Pons (tissue), 1 donor: ENCODE data around the gene TUBA3D.
A peak's percentile ranks its signal among the peaks of the same experiment; 100 is the strongest.
"Not testable (repeated sequence)": the region's sequence is repeated elsewhere in the genome, so short reads cannot be mapped to it uniquely, and the experiment has no call there.

Source experiments
- DNase-seq: peaks from one replicate; pipeline ENCODE4 v3.0.0-alpha.2; 2016; ENCODE audit warnings: low spot score

The TUBA3D gene

DNA sequence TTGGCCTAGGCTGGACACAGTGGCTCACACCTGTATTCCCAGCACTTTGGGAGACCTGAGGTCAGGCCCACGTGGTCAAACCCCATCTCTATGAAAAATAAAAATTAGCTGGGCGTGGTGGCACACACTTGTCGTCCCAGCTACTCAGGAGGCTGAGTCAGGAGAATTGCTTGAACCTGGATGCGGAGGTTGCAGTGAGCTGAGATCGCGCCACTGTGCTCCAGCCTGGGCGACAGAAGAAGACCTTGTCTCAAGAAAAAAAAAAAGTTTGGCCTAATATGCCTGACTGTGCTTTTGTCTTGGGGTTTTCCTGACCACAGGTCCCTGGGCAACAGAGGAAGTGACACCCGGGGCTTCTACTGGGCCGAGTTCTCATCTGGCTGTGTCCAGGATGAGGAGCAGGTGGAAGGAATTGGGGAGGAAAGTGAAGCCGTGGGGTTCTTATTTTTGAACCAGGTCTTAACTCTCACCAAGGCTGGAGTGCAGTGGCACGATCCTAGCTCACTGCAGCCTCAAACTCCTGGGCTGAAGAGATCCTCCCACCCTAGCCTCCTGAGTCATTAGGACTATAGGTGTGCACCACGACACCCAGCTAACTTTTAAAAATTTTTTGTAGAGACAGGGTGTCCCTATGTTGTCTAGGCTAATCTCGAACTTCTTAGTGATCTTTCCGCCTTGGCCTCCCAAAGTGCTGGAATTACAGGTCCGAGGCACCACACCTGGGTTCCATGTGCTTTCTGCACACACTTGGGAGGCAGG is 38.7 kb downstream of the TUBA3D start:
- not testable (repeated sequence) for DNase-seq

DNA sequence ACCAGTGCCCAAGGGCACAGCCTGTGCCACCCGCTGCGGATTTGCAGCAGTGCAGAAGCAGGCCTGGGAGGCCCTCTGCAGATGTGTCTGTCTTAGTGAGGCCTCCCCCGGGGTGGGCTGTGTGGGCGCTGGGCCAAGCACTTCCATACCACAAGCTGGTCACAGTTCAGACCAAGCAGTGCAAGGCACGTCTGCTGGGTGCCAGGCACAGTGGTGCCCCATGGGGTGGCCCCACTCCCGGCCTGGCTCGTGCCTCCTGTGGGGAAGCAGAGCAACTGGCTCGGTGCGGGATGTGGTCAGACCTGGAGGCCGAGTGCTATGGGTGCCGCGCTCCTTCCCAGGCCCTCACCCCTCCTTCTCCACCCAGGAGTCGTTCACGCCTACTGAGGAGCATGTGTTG is 39.3 kb downstream of the TUBA3D start:
- DNase-seq: not testable (repeated sequence)

DNA sequence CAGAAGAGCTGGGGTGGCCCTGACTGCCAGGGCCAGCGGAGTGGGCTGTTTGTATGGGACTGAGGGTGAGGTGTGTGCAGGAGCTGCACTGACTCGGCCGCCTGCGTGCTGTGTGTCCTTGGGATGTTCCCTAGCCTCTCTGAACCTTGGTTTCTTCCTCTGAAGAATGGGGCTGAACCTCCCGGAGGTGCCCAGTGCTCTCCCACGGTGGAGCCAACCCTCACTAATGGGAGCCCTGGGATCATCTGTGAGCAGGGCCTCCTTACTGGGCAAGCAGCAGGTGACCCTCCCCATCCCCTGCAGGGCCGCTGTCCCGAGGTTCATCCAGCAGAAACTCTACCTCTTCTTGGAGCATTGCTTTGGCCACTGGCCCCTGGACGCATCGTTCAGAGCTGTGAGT is 40.1 kb downstream of the TUBA3D start:
- no peak for DNase-seq

DNA sequence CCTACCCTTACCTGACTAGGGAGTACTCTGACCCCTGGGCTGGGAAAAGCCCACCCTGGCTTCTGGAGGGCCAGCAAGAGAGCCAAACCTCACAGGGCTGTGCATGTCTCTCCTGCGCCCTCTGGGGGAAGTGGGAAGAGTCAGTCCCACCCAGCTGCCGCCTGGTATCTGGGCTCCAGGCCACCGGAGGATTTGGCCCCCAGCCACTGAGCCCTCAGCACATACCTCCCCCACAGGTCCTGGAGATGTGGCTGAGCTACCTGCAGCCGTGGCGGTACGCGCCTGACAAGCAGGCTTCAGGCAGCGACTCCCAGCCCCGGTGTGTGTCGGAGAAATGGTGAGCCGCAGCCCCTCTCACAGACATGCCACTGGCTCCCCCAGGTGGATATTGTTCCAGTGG is 40.7 kb downstream of the TUBA3D start:
- DNase-seq: not testable (repeated sequence)

DNA sequence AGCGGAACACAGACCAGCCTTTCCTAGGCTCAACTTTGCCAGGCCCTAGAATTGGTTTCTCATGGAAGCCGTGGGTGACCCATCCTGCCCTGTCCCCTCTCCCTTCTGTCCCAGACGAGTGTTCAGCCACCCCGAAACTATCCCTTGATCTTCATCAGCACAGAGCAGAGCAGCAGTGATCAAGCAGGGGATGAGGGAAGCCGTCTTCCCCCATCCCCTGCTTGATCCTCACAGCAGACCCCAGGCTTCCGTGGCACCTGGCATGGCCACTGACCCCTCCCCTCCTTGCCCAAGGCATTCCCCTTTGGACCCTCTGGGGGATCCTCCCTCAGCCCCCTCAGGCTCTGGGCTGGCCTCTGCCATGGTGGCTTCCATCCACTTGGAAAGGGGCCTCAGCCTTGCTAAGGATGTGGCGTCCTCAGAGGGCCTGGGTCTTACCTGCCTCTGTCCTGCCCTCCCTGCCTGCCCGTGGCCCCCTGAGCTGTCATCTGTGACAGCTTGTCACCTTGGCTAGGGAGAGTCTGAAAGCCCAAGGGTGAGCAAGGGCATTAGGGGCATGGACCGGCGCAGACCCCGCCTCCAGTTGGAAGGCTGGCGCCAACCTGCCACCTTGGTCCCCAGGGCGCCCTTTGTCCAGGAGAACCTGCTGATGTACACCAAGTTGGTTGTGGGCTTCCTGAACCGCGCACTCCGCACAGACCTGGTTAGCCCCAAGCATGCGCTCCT is 41.4 kb downstream of the TUBA3D start:
- DNase-seq: no peak

DNA sequence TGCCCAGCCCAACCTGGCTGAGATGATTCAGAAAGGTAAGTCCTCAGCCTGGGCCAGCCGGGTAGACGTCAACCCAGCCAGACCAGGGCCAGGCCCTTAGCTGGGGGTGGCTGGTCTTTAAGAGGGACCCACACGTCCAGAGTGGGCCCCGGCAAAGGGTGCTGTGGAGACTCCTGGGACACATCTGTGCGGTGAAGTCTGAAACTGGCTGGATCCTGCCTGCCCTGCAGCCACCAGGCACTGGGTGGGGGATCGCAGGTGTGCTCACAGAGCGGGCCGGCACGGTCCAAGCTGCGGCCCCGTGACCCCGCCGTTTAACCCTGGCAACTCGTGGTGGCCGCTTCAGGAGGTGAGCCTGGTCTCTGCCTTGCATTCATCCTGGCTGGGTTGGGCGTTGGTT is 41.9 kb downstream of the TUBA3D start:
- DNase-seq: not testable (repeated sequence)

DNA sequence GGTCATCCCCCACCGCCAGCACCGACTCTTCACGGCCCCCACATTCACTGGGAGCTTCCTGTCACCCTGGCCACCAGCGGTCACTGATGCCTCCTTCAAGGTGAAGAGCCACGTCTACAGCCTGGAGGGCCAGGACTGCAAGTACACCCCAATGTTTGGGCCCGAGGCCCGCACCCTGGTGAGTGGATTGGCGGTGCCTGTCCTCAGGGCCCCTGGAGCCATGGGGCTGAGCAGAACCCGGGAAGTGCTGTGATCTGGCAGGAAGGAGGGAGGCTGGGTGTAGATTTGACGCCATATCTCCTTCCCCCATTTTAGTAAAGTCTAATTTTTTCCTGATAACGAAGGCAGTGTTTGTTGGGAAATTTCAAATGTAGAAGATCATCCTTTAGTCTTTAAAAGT is 42.6 kb downstream of the TUBA3D start:
- DNase-seq: not testable (repeated sequence)

DNA sequence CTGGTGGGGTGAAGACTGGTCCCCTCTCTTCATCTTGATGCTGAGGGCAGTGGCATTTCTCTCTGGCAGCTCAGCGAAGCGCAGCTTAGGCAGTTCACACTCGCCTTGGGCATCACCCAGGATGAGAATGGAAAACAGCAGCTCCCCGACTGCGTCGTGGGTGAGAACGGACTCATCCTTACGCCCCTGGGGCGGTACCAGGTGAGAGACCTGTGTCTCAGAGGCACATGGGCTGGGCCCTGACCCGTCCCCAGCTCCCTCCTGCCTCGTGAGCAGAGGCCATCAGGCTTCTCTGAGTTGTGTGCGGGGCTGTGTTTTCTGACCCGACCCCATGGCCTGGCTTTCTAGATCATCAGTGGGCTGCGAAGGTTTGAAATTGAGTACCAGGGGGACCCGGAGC is 43.5 kb downstream of the TUBA3D start:
- no peak for DNase-seq

DNA sequence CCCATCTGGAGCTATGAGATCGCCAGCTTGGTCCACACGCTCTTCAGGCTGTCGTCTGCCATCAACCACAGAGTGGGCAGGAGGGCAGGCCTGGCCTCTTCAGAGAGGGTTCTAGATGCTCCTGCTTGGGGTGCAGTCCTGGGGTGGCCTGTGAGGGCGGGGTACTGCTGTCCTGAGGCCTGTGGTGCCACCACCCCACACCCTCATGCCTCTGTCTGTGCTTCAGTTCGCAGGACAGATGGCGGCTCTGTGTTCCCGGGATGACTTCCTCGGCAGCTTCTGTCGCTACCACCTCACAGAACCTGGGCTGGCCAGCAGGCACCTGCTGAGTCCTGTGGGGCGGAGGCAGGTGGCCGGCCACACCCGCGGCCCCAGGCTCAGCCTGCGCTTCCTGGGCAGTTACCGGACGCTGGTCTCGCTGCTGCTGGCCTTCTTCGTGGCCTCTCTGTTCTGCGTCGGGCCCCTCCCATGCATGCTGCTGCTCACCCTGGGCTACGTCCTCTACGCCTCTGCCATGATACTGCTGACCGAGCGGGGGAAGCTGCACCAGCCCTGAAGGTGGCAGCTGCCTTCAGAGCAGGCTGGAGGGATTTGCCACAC is 44.1 kb downstream of the TUBA3D start:
- not testable (repeated sequence) for DNase-seq

DNA sequence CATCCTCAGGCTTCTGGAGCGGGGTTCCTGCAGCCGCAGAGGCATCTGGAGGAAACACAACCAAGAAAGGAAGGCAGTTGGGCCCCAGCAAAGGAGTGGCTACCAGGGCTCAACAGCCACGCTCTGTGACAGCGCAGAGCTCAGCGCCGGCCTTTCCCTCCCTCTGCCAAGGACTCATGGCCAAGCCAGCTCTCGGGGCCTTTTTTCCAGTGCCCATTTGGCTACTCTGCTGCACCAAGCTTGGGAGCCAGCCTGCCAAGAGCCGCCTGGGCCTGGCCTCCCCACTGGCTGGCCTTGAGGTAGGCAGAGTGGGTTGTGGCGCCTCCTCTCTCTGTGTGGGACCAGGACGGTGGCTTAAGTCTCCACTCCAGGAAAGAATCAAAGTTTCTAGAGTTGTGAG is 44.6 kb downstream of the TUBA3D start:
- peak; percentile 20 for DNase-seq

DNA sequence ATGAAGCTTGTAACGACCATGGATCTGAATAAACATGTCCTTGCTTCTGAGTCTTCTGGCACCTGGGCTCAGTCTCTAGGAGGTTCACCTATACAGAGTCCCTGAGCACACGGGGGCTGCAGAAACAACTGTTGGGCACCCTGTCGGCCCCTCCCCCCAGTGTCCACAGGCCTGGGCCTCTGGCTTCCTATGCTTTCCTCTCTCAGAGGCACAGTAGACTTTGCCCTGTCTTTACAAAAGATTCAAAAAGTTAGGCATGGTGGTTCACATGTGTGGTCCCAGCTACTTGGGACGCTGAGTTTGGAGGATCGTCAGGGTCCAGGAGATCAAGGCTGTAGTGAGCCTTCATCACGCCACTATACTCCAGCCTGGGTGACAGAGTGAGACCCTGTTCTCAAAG is 45.6 kb downstream of the TUBA3D start:
- DNase-seq: not testable (repeated sequence)

DNA sequence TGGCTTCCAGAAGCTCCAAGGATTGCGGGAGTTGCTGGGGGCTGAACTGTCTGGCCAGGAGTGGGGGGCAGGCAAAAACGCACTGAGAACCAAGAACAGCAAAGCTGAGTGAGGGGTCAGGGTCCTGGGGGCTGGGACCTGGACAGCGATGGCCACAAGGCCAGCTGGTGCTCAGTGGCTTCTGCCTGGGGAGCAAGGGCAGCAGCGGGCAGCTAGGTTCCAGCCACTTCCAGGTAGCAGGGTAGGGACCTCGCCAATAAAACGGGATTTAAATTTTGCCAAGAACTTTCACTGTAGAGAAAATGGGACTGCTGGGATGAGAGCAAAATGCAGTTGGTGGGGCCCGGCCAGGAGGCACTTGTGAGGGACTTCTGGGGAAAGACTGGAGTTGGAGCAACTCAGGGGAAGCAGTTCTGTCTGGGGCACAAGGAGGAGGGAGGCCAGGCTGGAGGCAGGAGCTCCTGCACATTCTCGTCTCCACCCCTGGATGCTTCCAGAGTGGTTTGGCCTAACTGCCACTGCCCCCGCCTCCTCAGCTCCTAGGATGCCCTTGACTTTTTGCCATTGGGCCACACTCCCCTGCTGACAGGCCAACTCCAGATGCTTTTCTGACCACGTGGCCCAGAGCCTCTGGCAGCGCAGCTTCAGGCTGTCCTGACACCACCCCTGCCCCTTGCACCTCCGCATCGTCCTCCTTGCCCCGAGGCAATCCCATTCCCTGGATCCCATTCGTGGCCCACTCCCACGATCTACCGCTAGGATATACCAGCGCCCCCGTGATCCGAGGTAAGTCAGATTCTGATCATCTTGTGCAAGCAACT is 46.3 kb downstream of the TUBA3D start:
- DNase-seq: no peak

DNA sequence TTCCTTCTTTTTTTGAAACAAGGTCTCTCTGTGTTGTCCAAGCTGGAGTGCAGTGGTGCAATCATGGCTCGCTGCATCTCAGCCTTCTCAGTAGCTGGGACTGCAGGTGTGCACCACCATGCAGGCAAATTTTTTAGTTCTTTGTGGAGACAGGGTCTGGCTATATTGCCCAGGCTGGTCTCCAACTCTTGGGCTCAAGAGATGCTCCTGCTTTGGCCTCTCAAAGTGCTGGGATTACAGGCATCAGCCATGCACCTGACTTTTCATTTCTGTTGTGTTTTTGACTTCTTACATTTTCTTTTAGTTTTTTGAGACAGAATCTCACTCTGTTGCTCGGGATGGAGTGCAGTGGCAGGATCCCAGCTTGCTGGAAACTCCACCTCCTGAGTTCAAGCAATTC is 49.3 kb downstream of the TUBA3D start:
- not testable (repeated sequence) for DNase-seq

DNA sequence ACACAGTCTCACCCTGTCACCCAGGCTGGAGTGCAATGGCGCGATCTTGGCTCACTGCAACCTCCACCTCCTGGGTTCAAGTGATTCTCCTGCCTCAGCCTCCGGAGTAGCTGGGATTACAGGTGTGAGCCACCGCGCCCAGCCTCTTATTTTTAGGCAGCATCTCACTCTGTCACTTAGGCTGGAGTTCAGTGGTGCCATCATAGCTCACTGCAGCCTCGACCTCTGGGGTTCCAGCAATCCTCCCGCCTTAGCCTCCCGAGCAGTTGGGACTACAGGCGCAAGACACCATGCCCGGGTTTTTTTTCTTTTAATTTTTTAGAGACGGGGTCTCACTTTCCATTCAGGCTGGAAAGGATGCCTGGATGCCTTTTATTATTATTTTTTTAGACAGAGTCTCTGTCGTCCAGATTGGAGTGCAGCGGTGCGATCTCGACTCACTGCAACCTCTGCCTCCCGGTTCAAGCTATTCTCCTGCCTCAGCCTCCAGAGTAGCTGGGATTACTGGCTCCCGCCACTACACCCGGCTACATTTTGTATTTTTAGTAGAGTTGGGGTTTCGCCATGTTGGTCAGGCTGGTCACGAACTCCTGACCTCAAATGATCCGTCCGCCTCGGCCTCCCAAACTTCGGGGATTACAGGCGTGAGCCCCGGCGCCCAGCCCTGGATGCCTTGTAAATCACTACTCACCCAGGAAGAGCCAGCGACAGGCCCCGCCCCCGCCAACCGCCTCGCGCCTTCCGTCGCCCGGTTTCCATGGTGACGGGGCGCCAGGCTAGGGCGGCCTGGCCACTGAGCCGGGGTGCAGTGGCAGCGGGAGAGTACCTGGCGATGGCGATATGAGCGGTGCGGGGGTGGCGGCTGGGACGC is 51.4 kb downstream of the TUBA3D start, which contains the start of gene CCDC74A:
Gene CCDC74A (plus strand): TSS at position 758 of the 871 bp plus-strand sequence. CDS start 83 bp downstream, at position 841.
- peak; percentile 11 for DNase-seq

DNA sequence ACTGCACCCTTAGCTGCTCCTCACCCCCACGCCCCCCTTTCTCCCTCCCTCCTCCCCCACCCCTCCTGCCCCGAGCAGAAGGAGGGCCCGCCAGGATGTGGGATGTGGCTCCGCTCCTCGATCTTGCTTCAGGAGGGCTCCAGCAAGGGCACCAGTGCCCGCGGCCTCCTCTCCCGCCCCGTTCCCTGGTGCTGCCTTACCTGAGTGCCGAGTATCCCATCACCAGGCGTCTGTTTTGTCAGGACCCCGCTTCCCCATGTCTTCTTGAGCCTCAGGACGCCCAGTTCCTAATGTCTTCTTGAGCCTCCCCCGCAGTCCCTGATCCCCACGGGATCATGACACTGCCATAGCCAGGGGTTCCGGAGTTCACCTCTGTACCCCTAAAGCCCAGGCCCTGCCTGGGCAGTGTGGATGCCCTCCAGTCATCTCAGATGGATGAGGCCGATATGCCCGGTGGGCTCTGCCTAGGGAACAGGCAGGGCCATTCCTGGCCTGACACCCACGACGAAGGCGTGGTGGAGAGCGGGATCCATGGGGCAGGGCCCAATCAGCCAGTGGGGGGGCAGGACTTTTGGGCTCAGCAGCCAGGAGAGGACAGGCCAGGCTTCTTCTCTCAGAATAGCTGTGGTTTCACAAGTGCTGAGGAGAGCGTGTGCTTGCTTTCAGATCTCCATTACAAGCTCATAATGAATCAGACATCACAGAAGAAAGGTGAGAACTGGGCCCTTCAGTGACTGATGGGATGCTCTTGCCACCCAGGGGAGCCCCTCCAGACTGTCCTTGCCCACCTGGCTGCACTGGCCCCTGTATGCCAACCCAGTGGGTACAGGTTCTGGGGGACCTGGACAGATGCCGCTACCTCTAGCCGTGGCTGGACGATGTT is 53.3 kb downstream of the TUBA3D start:
- not testable (repeated sequence) for DNase-seq

DNA sequence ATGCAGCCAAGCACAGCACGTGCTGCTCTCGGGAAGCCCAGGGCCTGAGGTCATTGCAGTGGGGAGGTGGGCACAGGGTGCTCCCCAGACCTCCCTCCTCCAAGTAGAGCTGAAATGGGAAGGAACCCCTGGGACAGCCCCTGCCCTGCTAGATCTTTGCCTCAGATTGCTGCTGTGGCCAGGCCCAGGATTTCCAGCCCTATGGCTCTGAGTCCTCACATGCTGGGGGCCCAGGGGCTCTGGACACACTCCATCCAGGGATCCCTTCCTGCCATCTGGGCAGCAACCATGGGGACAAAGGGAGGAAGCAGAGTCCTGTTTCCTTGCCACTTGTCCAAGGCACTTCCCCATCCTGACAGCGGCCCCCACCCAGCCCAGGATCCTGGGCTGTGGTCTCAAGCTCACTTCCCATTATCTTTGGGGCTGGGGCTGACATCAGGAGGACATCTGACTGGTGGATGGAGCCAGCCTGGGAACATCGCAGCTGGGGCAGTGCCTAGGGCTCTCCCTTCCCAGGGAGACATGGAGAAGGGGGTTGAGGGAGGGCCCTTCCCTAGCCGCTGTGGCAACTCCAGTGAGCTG is 54.0 kb downstream of the TUBA3D start:
- DNase-seq: not testable (repeated sequence)

DNA sequence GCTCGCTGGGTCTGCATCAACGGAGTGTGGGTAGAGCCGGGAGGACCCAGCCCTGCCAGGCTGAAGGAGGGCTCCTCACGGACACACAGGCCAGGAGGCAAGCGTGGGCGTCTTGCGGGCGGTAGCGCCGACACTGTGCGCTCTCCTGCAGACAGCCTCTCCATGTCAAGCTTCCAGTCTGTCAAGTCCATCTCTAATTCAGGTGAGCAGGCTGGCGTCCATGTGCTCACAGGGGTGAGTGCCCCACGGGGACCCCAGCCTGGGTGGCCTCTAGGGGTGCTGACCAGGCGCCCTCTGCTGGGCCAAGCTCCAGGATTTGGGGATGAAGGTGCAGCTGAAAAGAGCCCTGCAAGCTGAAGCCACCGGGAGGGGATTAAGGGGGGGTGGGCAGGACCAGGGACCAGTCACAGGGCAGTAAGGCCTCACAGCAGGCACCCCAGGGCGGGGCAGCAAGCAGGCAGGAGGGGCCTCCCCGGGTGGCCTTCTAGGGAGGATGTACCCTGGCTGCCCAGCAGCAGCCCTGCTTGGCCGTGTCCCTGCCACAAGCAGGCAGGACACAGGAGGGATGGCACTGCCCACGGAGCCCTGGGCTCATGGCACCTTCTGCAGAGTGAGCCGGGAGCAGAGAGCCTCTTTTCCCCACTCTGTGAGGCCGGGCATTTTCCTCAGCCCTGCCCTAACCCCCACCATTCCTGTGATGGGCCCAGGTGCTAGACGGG is 54.9 kb downstream of the TUBA3D start:
- not testable (repeated sequence) for DNase-seq

DNA sequence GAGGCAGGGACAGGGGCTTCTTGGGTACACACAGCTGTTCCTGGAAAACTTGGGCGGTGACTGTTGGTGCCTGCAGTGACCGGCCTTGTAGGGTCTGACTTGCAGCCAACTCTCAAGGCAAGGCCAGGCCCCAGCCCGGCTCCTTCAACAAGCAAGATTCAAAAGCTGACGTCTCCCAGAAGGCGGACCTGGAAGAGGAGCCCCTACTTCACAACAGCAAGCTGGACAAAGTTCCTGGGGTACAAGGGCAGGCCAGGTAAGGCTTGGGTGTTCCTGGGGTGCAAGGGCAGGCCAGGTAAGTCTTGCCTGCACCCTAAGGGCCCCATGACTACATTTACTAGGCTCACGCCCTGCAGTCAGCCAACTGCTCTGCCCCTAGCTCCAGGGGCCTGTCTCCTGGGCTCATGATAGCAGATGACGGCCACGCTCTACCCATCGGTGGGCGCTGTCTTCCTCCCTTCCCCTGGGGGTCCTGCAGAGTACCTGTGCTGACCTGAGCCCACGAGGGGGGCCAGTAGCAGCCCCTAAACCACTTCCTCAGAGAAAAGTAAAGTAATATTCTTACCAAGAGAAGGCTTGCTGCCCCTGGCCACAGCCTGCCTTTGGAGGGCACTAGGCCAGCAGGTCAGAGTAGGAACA is 55.7 kb downstream of the TUBA3D start:
- not testable (repeated sequence) for DNase-seq
